MV-4-11 (cell line): ENCODE data around the gene PPL.

Experiments
- DNase-seq: peaks from one replicate; lab custom pipeline; 2025; lab: John Stamatoyannopoulos, UW

The PPL gene

DNA sequence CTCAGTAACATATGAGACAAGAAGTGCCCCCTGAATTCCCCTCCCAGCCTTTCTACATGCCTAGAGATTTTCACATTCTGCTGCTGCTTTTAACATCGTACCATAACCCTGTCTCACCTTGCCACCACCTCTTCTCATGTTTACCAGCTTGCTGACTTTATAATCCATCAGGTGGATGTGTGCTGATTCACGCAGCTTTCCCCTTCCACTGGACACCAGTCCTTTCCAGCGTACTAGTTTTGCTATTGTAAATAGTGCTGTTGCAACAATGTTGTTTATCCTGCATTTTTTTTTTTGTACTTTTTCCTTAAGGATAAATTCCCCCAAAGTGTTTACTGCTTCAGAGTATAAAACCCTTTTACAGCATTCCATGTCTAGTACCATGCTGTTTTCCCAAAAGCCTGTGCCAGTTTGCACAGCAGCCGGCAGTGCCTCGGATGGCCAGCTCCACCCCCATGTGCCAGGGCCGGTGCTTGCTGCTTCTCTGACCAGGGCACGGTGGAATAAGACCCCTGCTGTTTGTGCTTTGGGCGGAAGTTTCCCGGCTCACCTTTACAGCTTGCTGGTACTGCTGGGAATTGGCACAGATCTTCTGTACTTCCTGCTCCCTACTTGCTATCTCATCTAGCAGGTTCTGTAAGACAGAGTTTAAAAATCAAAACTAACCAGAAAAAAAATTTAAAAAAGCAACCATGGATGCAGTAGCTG, 48.4 kb downstream of the PPL start:
- no peak for DNase-seq

GRCh38 chr16:4886151-4886550, 50.8 kb downstream of the PPL start:
- no peak for DNase-seq

DNA sequence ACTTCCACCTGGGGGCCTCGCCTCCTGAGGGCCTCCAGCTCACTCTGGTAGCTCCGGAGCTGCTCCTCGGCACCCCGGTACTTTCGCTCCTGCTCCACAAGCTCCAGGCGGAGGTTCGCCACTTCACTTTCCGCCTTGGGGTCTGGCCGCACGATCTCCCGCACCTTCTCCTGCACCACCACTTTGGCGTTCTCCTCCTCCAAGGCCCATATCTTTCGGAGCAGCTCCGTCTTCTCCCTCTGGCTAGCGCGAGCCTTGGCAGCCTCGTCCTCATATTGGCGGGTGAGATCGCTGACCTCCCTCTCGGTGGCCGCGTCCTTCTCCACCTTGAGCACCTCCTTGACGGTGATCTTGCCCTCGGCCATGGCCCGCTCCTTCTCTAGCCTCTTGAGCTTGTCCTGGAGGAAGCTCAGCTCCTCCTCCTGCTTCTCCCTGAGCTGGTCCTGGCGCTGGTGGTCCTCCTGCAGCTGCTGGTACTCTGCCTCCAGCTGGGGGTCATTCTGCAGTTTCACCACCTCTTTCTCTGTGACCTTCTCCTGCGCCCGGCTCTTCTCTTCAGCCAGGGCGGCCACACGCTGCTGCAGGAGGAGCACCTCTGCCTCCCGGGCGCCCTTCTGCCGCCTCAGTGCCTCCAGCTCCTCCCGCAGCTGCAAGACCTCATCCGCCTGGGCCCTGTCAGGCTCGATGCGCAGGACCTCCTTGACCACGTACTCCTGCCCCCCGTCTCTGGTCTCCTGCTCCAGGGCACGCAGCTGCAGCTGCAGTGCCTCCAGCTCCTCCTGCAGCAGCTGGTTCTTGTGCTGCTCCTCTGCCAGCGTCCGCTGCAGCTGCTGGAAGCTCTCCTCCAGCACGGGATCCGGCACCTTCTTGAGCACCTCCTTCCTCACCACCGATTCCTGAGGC, 51.7 kb downstream of the PPL start:
- DNase-seq: no peak

DNA sequence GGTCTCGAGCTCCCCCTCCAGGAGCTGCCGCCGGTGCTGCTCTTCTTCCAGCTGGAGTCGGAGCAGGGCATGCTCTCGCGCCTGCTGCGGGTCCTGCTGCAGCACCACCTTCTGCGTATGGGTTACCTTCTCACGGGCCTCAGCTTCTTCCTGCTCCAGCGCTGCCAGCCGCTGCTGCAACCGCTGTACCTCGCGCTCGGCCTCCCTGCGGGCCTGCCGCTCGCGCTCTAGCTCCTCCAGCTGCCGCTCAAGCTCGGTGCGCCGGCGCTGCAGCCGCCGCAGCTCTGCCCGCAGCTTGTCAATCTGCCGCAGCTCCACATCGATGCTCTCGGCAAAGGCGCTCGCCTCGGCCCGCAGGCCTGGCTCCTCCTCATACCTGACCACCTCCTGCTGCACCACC, 52.7 kb downstream of the PPL start:
- no peak for DNase-seq

DNA sequence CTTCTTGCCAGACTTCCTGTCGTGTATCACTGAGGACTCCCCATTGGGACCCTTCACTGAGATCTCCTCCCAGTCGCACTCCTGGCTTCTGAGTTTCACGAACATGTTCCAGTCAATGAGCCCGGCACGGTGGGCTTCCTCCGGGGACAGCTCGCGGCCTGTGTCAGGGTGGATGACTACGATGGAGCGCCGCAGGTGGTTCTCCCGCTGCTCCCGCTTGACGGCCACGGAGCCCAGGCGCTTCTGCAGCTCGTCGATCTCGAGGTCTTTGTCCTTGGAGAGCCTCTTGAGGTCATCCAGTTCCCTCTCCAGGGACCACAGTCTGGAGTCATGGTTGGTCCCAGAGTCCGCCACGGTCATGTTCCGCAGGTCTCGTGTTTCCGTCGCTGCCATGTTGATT, 53.4 kb downstream of the PPL start:
- DNase-seq: no peak

DNA sequence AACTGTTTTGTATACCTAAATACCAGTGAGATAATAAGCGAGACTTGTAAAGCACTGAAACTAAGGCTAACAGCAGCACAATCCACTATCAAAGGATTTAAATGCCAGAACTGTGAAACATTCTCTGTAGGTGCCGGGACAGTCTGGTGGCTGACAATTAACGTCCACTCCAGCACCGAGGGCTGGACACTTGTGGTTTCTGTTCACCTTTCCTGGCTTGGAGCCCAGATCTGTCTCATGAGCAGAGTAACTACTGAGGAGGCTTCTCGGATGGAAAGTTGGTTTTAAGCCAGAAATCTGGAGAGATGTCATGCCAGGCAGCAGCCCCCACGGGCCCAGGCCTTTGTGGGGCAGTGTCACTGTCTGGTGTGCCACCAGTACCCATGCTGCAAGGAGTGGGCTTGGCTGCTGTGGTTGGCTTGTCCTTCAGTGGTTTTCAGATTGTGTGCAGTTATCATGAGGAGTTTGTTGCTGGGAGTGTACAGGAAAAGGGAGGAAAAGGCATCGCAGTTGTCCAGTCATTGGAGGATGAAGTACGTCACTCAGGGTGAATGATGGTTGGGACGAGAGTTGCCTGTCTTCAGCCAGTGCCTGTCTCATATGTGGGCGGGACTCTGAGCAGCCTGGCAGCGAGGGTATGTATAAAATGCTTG, 54.2 kb downstream of the PPL start:
- no peak for DNase-seq

- no peak for DNase-seq
Observed at GRCh38 chr16:4882000-4882632, 54.8 kb downstream of the PPL start.

- no peak for DNase-seq
Observed at GRCh38 chr16:4880006-4880580, 56.9 kb downstream of the PPL start.

DNA sequence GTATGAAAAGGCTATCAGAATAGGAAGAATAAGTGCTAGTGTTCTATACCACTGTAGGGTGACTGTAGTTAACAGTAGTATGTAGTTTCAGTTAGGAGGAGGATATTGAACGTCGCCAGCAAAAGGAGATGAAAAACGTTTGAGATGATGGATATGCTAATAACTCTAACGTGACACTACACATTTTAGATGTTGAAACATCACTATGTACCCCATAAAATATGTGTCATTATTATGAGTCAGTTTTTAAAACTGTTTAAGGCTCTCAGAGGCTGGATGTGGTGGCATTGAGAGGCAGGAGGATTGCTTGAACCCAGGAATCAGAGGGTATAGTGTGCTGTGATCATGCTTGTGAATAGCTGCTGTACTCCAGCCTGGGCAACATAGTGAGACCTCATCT, 57.9 kb downstream of the PPL start:
- DNase-seq: no peak

GRCh38 chr16:4877380-4877685, 59.6 kb downstream of the PPL start:
- no peak for DNase-seq

DNA sequence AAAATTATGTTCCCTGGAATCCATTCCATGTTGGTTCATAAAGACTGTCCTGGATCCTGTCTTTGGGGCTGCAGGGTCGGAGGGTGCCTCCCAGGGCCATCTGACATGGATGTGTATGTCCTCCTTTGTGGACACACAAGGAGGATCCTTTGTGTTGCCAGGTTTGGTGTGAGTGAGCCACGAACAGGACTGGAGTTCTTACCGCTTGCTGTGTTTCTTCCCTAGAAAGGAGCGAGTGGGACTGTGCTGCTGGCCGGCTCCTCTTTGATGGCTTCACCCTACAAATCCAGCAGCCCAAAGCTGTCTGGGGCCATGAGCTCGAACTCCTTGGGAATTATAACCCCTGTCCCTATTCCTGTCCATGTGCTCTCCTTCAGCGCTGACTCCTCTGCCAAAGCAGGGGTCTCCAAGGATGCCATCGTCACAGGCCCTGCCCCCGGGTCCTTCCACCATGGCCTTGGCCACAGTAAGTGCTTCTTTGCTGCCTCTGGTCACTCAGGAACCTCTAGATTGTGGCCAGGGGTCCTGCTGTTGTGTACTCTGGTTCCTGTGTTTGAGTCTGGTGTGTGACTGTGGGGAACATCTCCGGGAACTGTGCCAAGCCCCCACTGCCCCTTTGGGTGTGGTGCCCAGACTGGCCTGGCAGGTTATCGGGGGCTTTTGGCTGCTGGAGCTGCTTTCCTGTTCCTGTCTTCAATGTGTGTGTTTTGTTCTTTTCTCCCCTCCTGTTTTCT, 60.1 kb downstream of the PPL start:
- DNase-seq: no peak

- DNase-seq: no peak
Observed at GRCh38 chr16:4874666-4875065, 62.3 kb downstream of the PPL start.

DNA sequence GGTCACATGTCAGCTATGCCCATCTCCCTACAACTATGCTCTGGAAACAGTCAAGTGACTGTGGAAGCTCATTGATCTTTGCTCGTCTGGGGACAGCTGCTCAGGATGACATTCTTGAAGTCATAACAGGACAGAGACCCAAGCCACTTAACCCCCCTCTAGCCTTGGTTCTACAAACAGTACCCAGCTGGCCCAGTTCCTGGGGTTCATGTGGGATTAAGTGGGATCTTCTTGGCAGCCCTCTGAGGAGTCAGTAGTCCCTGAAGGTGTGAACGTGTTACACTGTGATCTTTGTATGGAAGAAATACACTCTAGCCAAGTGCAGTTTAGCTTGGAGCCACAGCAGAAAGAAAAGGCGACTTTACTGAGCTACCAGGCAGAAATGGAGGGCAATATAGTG, 63.9 kb downstream of the PPL start:
- no peak for DNase-seq

GRCh38 chr16:4871071-4871470, 65.9 kb downstream of the PPL start:
- no peak for DNase-seq

- DNase-seq: no peak
Observed at GRCh38 chr16:4870138-4870671, 66.7 kb downstream of the PPL start.

DNA sequence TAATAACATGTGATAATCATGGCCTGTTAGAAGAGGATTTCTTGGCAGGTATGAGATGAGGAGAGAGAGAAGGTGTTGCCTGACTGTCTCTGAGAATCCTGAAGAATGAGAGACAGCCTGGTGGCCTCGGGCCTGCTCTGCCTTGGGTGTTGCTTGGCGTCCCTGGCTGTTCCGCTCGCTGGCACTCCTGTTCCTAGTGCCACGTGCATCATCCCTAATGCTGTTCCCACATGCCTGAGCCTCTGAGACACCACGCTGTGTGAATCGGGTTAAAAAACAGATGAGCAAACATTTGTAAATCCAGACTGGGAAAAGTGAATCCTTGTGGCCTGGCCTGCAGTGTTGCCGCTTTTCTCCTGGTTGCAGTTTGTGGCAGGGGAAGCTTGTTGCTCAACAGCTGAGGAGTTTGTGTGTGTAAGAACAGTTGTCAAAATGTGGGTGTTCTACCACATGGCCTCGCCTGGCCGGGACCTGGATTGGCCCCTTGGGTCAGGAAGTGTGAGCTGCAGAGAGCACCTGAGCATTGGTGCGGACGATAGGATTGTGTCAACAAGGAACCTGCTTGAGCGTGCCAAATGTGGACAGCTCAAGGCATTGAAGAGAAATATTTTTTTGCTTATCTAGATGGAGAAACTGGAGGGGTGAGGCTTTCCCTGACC, 67.7 kb downstream of the PPL start:
- no peak for DNase-seq

GRCh38 chr16:4868535-4868934, 68.4 kb downstream of the PPL start:
- DNase-seq: no peak

- no peak for DNase-seq
Observed at GRCh38 chr16:4868026-4868425, 68.9 kb downstream of the PPL start.

DNA sequence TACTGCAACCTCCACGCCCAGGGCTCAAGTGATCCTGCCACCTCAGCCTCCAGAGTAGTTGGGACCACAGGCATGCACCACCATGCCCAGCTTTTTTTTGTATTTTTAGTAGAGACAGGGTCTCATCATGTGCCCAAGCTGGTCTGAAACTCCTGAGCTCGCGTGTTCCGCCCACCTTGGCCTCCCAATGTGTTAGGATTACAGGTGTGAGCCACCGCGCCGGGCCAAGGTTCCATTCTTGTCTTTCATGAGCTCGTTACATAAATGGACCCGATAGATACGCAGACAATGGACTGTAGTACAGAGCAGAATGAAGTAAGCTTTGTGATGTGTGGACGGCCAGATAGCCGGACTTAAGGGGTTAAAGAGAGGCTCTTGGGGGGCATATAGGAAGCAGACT, 70.4 kb downstream of the PPL start:
- DNase-seq: no peak

- no peak for DNase-seq
Observed at GRCh38 chr16:4865231-4865860, 71.6 kb downstream of the PPL start.
